ENCODE measurements around the gene CMTM8. TPM values are rescaled to one million over a fixed set of nuclear protein-coding genes. Genes with fewer than 3 reads are reported as not detected.

The CMTM8 gene
- total and polyA plus RNA-seq, 4 donors = 15.2 to 24.5 (median 16.8) TPM

GRCh38 chr3:32229565-32229964 is 8.9 kb upstream of the CMTM8 start:
- TF ChIP-seq CTCF (IDR thresholded peaks at IDR 0.05; ENCODE audit: control extremely low read depth, extremely low read depth) = no peak

GRCh38 chr3:32236377-32236776 is 2.1 kb upstream of the CMTM8 start:
- DNase-seq (no peak), ATAC-seq (ENCODE audit: insufficient read depth, low FRiP score) (no peak)
- peaks cover 0 to 3% (median 0%) of the 10 kb centered on the region in 3 donors for H3K27me3 ChIP-seq (ENCODE audit: control insufficient read depth in 3 of 3, insufficient read depth in 3 of 3, low read length in 2 of 3)
- no peak overlapping the region for H3K27ac ChIP-seq (ENCODE audit: low read depth in 1 of 2, low read length in 1 of 2)
- peaks cover 0 to 17% (median 0%) of the 10 kb centered on the region in 5 donors for H3K4me1 ChIP-seq (ENCODE audit: control insufficient read depth in 5 of 5, insufficient read depth in 5 of 5, low read length in 5 of 5)
- H3K9ac ChIP-seq (ENCODE audit: insufficient read depth in 1 of 2, low read length in 2 of 2) = no peak overlapping the region
- no peak overlapping the region for H3K4me3 ChIP-seq
- H3K36me3 ChIP-seq (ENCODE audit: control insufficient read depth in 4 of 4, insufficient read depth in 4 of 4, low read length in 4 of 4) = no peaks in the 10 kb centered on the region
- TF ChIP-seq CTCF (IDR thresholded peaks at IDR 0.05; ENCODE audit: control extremely low read depth, extremely low read depth) = no peak
- peaks cover 0 to 3% (median 0%) of the 10 kb centered on the region in 4 donors for H3K9me3 ChIP-seq (ENCODE audit: control insufficient read depth in 4 of 4, insufficient read depth in 3 of 4, low read length in 3 of 4)

More at GRCh38 chr3:32229565-32229964, 8.9 kb upstream of the CMTM8 start:
- DNase-seq (no peak), ATAC-seq (ENCODE audit: insufficient read depth, low FRiP score) (no peak)
- Histone ChIP-seq H3K4me3 (no peak overlapping the region), H3K27ac (ENCODE audit: low read depth in 1 of 2, low read length in 1 of 2) (no peak overlapping the region), H3K9me3 (ENCODE audit: control insufficient read depth in 4 of 4, insufficient read depth in 3 of 4, low read length in 3 of 4) (peaks cover 0 to 3% (median 0%) of the 10 kb centered on the region in 4 donors), H3K9ac (ENCODE audit: insufficient read depth in 1 of 2, low read length in 2 of 2) (no peak overlapping the region), H3K4me1 (ENCODE audit: control insufficient read depth in 5 of 5, insufficient read depth in 5 of 5, low read length in 5 of 5) (no peaks in the 10 kb centered on the region), H3K27me3 (ENCODE audit: control insufficient read depth in 3 of 3, insufficient read depth in 3 of 3, low read length in 2 of 3) (no peaks in the 10 kb centered on the region), H3K36me3 (ENCODE audit: control insufficient read depth in 4 of 4, insufficient read depth in 4 of 4, low read length in 4 of 4) (no peaks in the 10 kb centered on the region)
- 82 to 91% methylated on average over 4 of the region's 4 CpGs for WGBS, 2 donors

GRCh38 chr3:32237670-32238452 is 619 bp upstream of the CMTM8 start:
- 4% methylated on average over 45 to 49 of the region's 49 CpGs for WGBS, 2 donors
- ATAC-seq (ENCODE audit: insufficient read depth, low FRiP score) = peak; percentile 46
- TF ChIP-seq CTCF (IDR thresholded peaks at IDR 0.05; ENCODE audit: control extremely low read depth, extremely low read depth) = no peak
- Histone ChIP-seq H3K9me3 (ENCODE audit: control insufficient read depth in 4 of 4, insufficient read depth in 3 of 4, low read length in 3 of 4) (peaks cover 0 to 3% (median 0%) of the 10 kb centered on the region in 4 donors), H3K27me3 (ENCODE audit: control insufficient read depth in 3 of 3, insufficient read depth in 3 of 3, low read length in 2 of 3) (peaks cover 0 to 3% (median 0%) of the 10 kb centered on the region in 3 donors), H3K9ac (ENCODE audit: insufficient read depth in 1 of 2, low read length in 2 of 2) (no peak overlapping the region), H3K4me1 (ENCODE audit: control insufficient read depth in 5 of 5, insufficient read depth in 5 of 5, low read length in 5 of 5) (peaks cover 0 to 17% (median 0%) of the 10 kb centered on the region in 5 donors), H3K36me3 (ENCODE audit: control insufficient read depth in 4 of 4, insufficient read depth in 4 of 4, low read length in 4 of 4) (no peaks in the 10 kb centered on the region), H3K27ac (ENCODE audit: low read depth in 1 of 2, low read length in 1 of 2) (peak overlapping the region; percentile 78 to 91), H3K4me3 (peak overlapping the region; percentile 90)
- peak; percentile 63 to 71 (median 65) for DNase-seq

Measured in lung (tissue), 12 donors.